ENCODE results near the gene HES4. TPM values are rescaled to one million over a fixed set of nuclear protein-coding genes. Genes with fewer than 3 reads are reported as not detected.
A peak's percentile ranks its signal among the peaks of the same experiment; 100 is the strongest.

Gene HES4
- total and polyA plus RNA-seq, 2 of the 13 experiments (the other 11 are each of a cell fraction or from before 2014, with no cell fraction given): 8.8 to 10.6 TPM

DNA sequence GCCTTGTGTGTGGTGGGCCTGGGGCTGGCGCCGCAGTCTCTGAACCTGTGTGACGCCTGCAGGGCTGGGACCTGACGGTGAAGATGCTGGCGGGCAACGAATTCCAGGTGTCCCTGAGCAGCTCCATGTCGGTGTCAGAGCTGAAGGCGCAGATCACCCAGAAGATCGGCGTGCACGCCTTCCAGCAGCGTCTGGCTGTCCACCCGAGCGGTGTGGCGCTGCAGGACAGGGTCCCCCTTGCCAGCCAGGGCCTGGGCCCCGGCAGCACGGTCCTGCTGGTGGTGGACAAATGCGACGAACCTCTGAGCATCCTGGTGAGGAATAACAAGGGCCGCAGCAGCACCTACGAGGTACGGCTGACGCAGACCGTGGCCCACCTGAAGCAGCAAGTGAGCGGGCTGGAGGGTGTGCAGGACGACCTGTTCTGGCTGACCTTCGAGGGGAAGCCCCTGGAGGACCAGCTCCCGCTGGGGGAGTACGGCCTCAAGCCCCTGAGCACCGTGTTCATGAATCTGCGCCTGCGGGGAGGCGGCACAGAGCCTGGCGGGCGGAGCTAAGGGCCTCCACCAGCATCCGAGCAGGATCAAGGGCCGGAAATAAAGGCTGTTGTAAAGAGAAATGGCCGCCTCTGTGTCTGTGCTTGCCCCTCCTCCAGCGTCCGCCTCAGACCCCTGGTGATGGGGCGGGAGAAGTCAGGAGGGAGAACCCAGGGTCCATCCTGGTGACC lies 14.2 kb upstream of the HES4 start (continued):
- TF ChIP-seq, protein P1, sequence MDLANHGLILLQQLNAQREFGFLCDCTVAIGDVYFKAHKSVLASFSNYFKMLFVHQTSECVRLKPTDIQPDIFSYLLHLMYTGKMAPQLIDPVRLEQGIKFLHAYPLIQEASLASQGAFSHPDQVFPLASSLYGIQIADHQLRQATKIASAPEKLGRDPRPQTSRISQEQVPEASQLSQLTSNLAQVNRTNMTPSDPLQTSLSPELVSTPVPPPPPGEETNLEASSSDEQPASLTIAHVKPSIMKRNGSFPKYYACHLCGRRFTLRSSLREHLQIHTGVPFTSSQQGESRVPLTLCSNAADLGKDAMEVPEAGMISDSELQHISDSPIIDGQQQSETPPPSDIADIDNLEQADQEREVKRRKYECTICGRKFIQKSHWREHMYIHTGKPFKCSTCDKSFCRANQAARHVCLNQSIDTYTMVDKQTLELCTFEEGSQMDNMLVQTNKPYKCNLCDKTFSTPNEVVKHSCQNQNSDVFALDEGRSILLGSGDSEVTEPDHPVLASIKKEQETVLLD (CRISPR knock-in tag; IDR thresholded peaks at IDR 0.05; ENCODE audit: low read depth): 0 out of 2 replicates have a peak, but pooled peaks have one; percentile 22
- peak; percentile 34; the same call in 1 of the 2 replicates for TF ChIP-seq HOXA3 (CRISPR knock-in tag; IDR thresholded peaks at IDR 0.05)
- TF ChIP-seq MBD4 (IDR thresholded peaks at IDR 0.05; ENCODE audit: borderline replicate concordance, low read length): no peak
- TF ChIP-seq ZNF296 (CRISPR knock-in tag; conservative IDR thresholded peaks at IDR 0.05): peak; percentile 44; the same call in 1 of the 2 replicates
- peak; percentile 49; the same call in 1 of the 2 replicates for TF ChIP-seq MYC (CRISPR knock-in tag; IDR thresholded peaks at IDR 0.05; ENCODE audit: borderline replicate concordance)
- 0 out of 2 replicates have a peak, but pooled peaks have one; percentile 5 for TF ChIP-seq KDM5B (CRISPR knock-in tag; IDR thresholded peaks at IDR 0.05; ENCODE audit: borderline replicate concordance)
- TF ChIP-seq KDM5A (IDR thresholded peaks at IDR 0.05; ENCODE audit: borderline replicate concordance, low read length): no peak
- TF ChIP-seq, protein P2, sequence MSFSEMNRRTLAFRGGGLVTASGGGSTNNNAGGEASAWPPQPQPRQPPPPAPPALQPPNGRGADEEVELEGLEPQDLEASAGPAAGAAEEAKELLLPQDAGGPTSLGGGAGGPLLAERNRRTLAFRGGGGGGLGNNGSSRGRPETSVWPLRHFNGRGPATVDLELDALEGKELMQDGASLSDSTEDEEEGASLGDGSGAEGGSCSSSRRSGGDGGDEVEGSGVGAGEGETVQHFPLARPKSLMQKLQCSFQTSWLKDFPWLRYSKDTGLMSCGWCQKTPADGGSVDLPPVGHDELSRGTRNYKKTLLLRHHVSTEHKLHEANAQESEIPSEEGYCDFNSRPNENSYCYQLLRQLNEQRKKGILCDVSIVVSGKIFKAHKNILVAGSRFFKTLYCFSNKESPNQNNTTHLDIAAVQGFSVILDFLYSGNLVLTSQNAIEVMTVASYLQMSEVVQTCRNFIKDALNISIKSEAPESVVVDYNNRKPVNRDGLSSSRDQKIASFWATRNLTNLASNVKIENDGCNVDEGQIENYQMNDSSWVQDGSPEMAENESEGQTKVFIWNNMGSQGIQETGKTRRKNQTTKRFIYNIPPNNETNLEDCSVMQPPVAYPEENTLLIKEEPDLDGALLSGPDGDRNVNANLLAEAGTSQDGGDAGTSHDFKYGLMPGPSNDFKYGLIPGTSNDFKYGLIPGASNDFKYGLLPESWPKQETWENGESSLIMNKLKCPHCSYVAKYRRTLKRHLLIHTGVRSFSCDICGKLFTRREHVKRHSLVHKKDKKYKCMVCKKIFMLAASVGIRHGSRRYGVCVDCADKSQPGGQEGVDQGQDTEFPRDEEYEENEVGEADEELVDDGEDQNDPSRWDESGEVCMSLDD (CRISPR knock-in tag; IDR thresholded peaks at IDR 0.05; ENCODE audit: borderline replicate concordance): 0 out of 2 replicates have a peak, but pooled peaks have one; percentile 34
- TF ChIP-seq RNF2 (conservative IDR thresholded peaks at IDR 0.05; ENCODE audit: low read depth): no peak
- no peak for TF ChIP-seq POLR2AphosphoS2 (IDR thresholded peaks at IDR 0.05; ENCODE audit: low read depth, low read length)
- TF ChIP-seq TBX2 (CRISPR knock-in tag; IDR thresholded peaks at IDR 0.05; ENCODE audit: borderline replicate concordance): no peak; the same call in 1 of the 2 replicates
- no peak for TF ChIP-seq TFAP4 (IDR thresholded peaks at IDR 0.05; ENCODE audit: borderline replicate concordance, low read depth)
- peak; percentile 65 for TF ChIP-seq ZNF121 (CRISPR knock-in tag; IDR thresholded peaks at IDR 0.05)
- TF ChIP-seq ZNF879 (CRISPR knock-in tag; IDR thresholded peaks at IDR 0.05): no peak
- no peak for TF ChIP-seq YEATS4 (CRISPR knock-in tag; IDR thresholded peaks at IDR 0.05; ENCODE audit: borderline replicate concordance)
- 0 out of 2 replicates have a peak, but pooled peaks have one; percentile 9 for TF ChIP-seq MED1 (CRISPR knock-in tag; IDR thresholded peaks at IDR 0.05)
- TF ChIP-seq, protein P3, sequence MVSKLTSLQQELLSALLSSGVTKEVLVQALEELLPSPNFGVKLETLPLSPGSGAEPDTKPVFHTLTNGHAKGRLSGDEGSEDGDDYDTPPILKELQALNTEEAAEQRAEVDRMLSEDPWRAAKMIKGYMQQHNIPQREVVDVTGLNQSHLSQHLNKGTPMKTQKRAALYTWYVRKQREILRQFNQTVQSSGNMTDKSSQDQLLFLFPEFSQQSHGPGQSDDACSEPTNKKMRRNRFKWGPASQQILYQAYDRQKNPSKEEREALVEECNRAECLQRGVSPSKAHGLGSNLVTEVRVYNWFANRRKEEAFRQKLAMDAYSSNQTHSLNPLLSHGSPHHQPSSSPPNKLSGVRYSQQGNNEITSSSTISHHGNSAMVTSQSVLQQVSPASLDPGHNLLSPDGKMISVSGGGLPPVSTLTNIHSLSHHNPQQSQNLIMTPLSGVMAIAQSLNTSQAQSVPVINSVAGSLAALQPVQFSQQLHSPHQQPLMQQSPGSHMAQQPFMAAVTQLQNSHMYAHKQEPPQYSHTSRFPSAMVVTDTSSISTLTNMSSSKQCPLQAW (CRISPR knock-in tag; IDR thresholded peaks at IDR 0.05): 0 out of 2 replicates have a peak, but pooled peaks have one; percentile 3
- TF ChIP-seq ZFP36L2 (CRISPR knock-in tag; IDR thresholded peaks at IDR 0.05): no peak
- TF ChIP-seq ZFY (CRISPR knock-in tag; IDR thresholded peaks at IDR 0.05): peak; percentile 53; the same call in 1 of the 2 replicates
- no peak for TF ChIP-seq LBX2 (CRISPR knock-in tag; IDR thresholded peaks at IDR 0.05; ENCODE audit: borderline replicate concordance)
- TF ChIP-seq ZNF660 (CRISPR knock-in tag; IDR thresholded peaks at IDR 0.05; ENCODE audit: borderline replicate concordance, low read depth): no peak

Data from HepG2 (cell line).